Astrocyte (in vitro differentiated cells and primary cell): Measurements from ENCODE around the gene PDE4DIP.
"Not testable (repeated sequence)": the region's sequence is repeated elsewhere in the genome, so short reads cannot be mapped to it uniquely, and the experiment has no call there.

Source experiments
- CTCF ChIP-seq: IDR thresholded peaks from 2 replicates; pipeline ENCODE4 v1.5.1; 2011; ENCODE audit warnings: low read depth, mild to moderate bottlenecking, inconsistent platforms, low read length, moderate library complexity; ENCODE audit not compliant: insufficient read depth
- EZH2 ChIP-seq: IDR thresholded peaks from 2 replicates; pipeline ENCODE4 v1.6.1; 2012; ENCODE audit warnings: mild to moderate bottlenecking, low read length, inconsistent platforms; ENCODE audit not compliant: insufficient read depth

GRCh38 chr1:148975866-148976537, 131.8 kb downstream of the PDE4DIP start:
- TF ChIP-seq CTCF, EZH2: not testable (repeated sequence)
